SW480 (cell line): Measurements from ENCODE around the gene PDCD11.

Experiments used
- DNase-seq: peaks from one replicate; pipeline ENCODE4 v3.0.0-alpha.2; 2016; ENCODE audit warnings: low spot score

Gene PDCD11

DNA sequence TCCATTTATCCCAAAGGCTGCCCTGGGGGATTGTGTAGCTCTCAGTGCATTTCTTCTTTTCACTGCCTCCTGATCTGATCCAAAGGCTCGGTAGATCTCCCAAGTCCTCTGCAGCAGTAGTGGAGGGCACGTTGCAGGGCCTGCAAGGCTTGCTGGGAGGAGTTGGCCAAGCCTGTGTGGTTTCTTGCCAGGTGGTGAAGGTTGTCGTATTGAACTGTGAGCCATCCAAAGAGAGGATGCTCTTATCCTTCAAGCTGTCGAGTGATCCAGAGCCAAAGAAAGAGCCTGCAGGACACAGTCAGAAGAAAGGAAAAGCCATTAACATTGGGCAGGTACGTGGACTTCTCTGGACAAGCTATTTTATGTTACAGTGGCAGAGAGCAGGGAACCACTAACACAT, 21.2 kb downstream of the PDCD11 start:
- no peak for DNase-seq

DNA sequence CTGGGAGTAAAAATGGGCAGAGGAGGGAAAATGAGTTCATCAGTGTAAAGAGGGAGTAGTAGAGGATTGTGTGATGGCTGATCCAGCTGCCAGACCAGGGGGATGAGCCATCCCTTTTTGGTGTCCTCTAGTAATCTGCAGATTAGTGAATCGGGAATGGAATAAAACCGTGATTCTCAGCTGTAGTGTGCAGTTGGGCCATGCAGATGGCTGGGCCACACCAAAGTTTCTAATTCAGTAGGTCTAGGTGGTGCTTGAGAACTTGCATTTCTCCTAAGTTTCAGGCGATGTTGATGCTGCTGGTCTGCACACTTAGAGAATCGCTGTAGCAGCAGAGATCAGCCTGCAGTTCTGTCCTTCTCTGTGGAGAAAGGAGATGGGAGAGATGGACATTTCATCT, 22.7 kb downstream of the PDCD11 start:
- no peak for DNase-seq

DNA sequence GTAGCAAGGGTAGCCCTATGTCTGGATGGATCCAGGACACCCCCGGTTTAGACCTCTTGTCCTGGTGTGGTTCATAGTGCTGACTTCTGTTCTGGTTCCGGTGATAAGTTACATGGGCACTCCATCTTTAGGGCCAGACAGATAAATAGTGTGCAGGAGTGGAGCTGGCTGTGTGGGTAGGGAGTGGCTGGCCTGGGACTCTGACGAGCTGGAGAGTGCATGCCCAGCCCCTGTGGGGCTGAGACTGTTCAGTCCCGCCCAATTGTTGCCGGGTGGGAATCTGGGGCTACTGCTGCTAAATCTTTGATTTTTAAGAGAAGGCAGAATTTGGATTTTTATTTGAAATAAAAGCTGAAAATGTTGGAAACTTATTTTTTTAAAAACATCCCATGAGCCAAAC, 27.3 kb downstream of the PDCD11 start:
- no peak for DNase-seq

DNA sequence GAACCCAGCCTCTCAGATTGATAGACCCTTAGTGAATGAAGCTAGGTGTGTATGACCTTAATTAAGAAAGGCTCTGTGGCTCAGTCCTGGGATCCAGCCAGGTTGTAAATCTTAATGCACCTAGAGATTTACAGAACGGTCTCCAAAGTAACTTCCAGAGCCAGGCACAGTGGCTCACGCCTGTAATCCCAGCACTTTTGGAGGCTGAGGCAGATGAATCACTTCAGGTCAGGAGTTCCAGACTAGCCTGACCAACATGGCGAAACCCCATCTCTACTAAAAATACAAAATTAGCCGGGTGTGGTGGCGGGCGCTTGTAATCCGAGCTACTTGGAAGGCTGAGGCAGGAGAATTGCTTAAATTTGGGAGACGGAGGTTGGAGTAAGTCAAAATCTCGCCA, 31.4 kb downstream of the PDCD11 start:
- no peak for DNase-seq

DNA sequence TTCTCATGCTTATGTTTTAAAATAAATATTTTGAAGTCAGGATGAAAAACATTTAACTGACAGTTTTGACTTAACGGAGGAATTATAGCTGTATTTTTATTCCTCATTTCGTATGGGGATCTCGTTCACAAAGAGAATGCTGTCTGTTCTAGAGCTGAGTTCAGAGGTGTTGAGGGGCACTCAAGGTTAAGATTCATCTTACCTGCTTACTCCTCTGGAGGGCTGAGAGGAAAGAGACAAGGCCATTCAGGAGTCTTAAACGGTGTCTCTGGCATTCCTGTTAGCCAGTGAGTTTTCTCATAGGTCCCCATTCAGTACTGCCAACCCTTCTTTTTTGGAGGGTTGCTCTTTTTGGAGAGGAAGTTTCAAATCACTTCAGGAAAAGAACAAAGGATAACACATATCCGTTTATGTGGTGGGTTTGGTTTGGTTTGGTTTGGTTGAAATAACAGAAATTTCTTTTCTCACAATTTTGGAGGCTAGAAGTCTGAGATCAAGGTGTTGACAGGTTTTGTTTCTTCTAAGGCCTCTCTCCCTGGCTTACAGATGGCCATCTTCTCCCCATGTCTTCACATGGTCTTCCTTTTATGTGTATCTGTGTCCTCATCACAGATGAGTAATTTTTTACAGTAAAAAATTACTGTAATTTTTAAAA, 32.7 kb downstream of the PDCD11 start:
- DNase-seq: no peak

DNA sequence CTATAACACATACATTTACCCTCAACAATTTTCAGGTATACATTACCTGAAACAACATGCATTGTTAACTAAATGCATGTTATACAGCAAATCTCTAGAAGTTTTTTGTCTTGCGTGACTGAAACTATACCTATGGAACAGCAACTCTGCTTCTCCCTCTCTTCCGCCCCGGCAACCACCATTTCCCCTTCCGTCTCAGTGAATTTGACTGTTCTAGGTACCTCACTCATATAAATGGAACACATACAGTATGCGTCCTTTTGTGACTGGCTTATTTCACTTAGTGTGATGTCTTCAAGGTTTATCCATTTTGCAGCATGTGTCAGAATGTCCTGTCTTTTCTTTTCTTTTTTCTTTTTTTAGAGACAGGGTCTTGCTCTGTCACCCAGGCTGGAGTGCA, 33.2 kb downstream of the PDCD11 start:
- no peak for DNase-seq

DNA sequence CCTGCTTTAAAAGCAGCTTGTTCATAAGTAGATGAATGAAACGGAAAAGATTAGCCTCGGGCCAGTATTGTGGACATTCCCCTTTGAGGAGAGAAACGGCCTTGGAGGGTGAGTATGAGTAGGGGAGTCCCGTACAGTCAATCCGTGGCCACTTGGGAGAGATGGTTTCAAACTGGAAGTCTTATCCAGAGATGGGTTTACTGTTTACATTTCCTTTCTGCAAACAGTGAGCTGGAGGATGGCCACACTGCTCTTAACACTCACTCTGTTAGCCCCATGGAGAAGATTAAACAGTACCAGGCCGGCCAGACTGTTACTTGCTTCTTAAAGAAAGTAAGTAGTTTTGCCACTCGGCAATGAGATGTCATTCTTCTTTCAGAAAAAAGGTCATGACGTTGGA, 35.5 kb downstream of the PDCD11 start:
- no peak for DNase-seq

DNA sequence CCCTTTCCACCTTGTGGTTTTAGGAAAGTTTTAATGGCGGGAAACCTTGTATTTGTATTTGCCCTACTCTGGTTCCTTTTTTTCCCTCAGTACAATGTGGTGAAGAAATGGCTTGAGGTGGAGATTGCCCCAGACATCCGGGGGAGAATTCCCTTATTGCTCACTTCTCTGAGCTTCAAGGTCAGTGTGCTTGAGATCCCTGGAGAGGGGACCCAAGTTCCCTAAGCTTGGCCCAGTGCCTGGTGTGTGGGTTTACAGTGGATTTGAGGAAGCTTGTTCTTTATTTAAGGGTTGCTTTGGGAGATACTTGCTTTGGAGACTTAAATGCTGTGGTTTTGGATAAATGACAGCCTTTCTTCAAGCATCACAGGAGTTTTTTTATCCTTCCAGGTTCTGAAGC, 37.4 kb downstream of the PDCD11 start:
- DNase-seq: no peak

DNA sequence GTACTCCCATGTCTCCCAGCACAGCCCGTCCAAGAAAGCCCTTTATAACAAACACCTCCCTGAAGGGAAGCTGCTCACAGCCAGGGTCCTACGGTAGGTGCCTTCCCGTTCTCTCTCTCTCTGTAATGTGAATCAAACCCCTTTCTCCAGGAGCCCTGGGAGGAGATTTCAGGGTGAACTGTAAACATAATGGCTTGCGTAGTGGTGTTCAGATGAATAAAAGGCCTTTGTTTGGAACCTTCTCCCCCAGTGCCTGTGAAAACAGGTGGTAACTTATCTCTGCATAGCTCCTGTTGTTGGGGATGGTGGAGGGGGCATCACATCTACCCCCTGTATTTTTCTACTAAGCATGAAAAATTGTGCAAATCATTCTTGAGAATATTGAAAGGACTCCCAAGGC, 43.4 kb downstream of the PDCD11 start:
- no peak for DNase-seq

DNA sequence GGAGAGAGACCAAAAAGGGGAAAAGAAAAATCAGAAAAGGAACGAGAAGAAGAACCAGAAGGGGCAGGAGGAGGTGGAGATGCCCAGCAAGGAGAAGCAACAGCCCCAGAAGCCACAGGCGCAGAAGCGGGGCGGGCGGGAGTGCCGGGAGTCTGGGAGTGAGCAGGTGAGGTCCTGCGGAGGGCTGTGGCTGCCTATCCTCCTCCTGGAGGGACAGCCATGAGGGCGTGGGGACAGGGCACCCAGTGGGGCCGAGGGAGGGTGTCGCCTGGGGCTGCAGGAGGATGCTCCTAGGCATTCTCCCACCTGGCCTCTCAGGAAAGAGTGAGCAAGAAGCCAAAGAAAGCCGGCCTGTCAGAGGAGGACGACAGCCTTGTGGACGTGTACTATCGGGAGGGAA, 44.0 kb downstream of the PDCD11 start:
- no peak for DNase-seq

DNA sequence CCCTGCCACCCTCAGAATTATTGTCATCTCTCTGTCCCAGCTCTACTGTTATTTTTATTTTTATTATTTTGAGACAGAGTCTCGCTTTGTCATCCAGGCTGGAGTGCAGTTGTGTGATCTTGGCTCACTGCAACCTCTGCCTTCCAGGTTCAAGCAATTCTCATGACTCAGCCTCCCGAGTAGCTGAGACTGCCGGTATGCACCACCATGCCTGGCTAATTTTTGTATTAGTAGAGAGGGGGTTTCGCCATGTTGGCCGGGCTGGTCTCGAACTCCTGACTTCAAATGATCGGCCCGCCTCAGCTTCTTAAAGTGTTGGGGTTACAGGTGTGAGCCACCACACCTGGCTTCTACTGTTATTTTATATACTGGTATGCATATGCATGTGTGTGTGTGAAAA, 44.8 kb downstream of the PDCD11 start:
- DNase-seq: no peak

DNA sequence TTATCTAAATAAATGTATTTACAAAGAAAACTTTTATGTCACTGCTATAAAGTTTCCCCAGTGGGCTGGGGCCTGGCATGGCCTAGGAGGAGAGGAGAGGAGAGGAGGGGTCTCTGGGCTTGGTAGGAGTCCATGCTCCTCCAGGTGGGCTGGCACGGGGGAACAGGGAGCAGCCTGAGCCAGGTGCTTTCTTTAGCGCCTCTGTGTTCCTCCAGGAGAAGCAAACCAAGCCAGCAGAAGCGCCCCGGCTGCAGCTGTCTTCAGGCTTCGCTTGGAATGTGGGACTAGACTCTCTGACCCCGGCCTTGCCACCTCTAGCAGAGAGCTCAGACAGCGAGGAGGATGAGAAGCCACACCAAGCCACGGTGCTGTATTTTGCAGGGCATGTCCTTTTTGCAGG, 45.2 kb downstream of the PDCD11 start:
- no peak for DNase-seq

DNA sequence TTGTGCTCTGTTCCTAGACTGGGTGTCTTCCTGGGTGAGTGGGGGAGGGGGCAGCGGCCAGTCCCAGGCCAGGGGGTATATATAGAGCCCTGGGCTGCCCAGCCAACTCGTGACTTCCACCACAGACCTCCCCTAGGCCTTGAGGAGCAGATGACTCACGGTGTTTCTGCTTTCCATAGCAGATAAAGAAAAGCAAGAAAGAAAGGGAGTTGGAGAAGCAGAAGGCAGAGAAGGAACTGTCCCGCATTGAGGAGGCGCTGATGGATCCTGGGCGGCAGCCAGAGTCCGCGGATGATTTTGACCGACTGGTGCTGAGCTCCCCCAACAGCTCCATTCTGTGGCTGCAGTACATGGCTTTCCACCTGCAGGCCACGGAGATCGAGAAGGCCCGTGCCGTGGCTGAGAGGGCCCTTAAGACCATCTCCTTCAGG, 45.6 kb downstream of the PDCD11 start:
- DNase-seq: no peak

DNA sequence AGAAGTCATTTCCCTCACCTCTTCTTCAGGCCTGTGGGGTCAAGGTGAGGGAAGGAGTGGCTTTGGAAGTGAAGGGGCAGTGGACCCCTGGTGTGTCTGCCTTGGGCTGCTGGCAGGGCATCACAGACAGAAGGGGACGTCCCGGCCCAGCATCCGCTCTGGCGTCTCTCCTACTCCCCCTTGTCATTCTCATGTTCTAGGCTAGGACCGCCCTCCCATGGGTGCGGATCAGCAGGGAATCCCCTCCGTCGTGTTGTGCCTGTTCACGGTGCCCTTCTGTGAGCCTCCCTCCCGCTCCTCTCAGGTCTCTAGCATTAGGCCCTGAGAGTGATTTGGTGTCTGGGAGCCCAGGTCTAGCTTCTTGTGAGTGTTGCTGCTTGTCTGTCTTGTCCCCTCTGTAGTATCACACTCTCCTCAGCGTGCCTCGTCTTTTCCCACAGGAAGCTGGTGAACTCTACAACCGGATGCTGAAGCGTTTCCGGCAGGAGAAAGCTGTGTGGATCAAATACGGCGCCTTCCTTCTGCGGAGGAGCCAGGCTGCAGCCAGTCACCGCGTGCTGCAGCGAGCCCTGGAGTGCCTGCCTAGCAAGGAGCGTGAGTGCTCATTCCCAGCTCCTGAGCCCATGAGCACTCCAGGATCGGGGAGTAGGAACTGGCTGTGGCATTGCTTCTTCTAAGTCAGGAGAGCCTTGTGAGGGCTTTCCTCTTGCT, 47.2 kb downstream of the PDCD11 start:
- no peak for DNase-seq

DNA sequence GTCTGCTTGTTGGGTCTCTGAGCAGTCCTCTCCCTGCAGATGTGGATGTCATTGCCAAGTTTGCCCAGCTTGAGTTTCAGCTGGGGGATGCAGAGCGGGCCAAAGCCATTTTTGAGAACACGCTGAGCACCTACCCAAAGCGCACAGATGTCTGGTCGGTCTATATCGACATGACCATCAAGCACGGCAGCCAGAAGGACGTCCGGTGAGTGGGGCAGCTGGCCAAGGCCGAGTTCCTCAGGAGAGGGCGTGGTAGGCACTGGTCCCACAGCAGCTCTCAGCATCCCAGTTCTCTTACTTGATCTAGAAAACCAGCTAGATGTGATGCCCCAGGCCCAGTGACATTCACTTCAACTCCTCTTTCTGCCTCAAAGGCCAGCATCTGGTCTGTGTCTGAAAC, 48.1 kb downstream of the PDCD11 start:
- no peak for DNase-seq

DNA sequence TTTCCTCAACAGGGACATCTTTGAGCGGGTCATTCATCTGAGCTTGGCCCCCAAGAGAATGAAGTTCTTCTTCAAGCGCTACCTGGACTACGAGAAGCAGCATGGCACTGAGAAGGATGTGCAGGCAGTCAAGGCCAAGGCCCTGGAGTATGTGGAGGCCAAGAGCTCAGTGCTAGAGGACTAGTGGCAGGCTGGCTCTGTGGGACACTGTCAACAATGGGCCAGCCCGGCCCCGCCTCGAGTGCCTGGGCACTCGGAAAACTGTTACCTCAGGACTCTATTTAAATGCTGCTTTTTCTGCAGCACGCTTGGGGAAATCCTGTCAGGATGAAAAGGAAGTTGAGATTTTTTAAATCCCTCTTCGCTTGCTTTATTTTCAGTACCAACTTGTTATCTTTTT, 48.9 kb downstream of the PDCD11 start:
- no peak for DNase-seq

DNA sequence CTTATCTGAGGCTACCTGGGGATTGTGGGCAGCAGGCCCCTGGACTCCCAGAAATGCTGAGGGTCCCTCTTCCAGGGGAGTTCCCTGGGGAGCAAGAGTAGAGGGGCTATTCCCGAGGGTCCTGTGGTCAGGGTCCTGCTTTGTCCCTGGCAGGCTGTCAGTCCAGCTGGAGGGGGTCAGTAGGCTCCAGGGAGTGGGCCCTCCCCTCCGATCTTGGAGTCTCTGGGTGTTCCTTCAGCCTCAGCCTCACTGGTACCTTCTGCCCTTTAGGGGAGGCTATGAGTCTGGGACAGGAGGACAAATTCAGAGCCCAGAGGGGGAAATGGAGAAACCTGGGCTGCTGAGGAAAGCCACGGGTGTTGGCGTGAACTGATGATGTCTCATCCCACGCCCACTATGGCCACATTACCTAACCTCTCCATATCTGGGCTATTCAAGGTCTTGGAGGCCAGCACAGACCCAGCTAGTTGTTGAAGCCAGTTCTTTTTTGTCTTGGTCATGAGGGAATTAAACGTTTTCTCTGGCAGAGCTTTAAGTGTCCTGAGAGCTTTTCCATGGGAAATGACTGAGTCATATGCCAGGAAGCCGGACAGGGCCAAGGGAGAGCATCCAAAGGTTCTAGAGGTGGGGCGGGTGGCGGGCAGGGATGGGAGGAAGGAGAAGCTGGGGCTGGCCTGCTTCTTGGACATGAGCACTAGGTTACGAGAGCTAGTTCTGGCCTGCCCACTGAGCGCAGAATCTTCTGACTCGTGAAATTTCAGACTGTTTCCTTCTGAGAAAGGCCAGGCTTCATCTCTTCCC, 49.5 kb downstream of the PDCD11 start:
- DNase-seq: no peak

DNA sequence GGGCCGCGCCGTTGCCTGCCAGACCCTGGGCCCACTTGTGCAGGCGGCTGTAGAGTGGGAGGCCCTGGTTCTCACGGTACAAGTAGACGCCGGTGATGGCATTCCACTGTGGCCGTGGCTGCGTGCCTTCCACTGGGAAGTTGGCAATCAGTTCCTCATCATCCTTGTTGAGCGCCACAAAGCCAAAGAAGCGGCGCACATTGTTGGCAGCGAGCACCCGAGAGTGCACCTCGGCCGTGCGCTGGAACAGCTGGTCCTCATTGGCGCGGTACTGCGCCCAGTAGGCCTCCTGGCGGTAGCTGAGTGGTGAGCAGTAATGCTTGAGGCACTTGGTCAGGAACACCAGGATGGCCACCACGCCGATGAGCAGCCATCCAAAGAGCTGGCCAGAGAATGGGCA, 50.8 kb downstream of the PDCD11 start:
- DNase-seq: no peak

DNA sequence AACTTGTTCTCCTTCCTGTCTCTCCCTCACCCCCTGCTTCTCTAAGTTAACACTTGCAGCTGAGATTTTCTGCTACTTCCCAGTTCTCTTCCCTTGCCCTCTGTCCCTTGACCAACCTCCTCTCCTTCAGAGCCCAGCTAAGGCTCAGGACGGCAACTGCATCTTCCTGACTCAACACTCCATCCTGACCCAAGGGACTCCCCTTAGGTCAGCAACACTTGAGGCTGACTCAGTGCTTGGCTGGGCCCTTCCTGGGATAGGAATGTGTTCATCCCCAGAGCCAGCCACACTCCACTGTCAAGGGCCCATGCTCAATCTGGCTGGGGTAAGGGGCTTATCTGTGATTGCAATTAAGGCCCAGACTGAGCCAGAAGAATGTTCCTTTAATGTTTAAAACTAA, 52.3 kb downstream of the PDCD11 start:
- DNase-seq: no peak

DNA sequence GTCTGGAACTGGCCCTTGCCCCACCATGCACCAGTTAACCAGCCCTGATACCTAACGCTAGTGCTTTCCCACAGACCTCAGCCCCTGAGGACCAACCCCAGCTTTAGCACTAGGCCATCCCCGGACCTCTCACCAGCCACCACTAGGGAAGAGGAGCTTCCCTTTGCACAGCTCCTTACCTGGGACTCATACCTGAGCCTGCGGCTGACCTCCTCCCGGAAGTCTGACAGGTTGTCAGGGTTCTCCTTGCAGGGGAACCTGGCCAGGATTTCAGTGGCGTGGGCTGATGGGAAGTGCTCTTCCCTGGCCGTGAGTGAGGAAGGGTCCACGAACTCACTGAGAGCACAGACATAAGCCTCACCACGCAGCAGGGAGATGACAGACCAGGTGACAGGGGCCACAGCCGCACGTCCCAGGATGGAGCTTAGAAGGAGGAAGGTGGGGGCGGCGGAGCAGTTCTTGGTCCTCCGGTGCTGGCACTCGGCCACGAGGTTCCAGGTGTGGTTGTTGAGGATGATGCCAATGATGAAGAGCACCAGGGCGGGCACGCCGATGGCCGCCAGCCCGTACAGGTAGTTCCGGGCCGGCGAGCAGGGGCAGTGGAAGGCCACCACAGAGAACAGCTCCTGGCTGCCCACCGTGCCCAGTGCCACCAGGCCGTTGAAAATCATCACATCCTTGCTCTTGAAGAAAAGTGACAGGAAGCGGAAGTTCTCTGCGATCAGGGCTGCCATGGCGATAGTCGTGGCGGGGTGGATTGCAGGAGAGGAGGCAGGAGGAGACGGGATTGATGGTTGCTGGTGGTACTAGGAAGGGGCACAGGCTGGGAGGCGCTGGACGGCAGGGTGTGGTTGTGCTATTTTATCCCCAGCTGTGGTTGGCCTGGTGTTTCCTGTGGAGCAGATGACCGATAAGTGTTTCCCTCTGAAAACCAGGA, 53.0 kb downstream of the PDCD11 start:
- no peak for DNase-seq

DNA sequence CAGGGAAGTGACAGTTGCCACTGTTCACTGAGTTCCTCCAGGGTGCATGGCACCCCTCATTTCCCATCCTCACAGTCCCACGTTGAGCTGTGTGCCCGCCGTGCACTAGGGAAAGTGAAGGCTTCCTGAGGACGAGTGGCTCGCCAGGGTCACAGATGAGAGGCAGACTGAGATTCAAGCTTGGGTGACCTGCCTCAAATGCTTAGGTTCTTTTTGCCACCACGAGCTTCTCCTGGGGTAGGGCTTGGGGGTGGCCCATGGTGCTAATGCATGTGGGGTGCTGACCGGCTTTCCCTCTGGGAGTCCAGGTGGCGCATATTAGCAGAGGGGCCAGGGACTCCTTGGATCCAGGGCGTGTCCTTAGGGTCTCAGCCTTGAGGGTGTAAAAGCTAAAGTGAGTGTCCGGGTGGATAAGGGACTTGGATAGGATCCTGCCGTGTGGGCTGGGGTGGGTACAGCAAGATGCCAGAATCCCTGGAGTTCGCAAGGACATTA, 53.8 kb downstream of the PDCD11 start:
- DNase-seq: no peak
